H9 (cell line): ENCODE measurements around the gene STK32B. TPM values are rescaled to one million over a fixed set of nuclear protein-coding genes. Genes with fewer than 3 reads are reported as not detected.

Experiments used
- DNase-seq: peaks from one replicate; pipeline ENCODE4 v3.0.0-alpha.2; 2017
- H2AFZ ChIP-seq: one replicate; pipeline ENCODE4 v1.6.1; 2013; ENCODE audit warnings: mild to moderate bottlenecking, low read length, control low read depth, moderate library complexity
- H2AK5ac ChIP-seq: 2 replicates; pipeline ENCODE4 v1.6.1; 2013; ENCODE audit warnings: low read length, control low read depth, mixed read lengths; ENCODE audit not compliant: insufficient read length
- H2BK120ac ChIP-seq: one replicate; pipeline ENCODE4 v1.6.1; 2013; ENCODE audit warnings: low read depth, mild to moderate bottlenecking, low read length, control low read depth, inconsistent platforms; ENCODE audit not compliant: poor library complexity, severe bottlenecking
- H2BK12ac ChIP-seq: 2 replicates; pipeline ENCODE4 v1.6.1; 2013; ENCODE audit warnings: low read length, control low read depth, mixed read lengths, low read depth; ENCODE audit not compliant: insufficient read length
- H2BK15ac ChIP-seq: 2 replicates; pipeline ENCODE4 v1.6.1; 2013; ENCODE audit warnings: low read depth, low read length, control low read depth
- H2BK20ac ChIP-seq: one replicate; pipeline ENCODE4 v1.6.1; 2013; ENCODE audit warnings: low read depth, mild to moderate bottlenecking, low read length, control low read depth, inconsistent platforms; ENCODE audit not compliant: poor library complexity, severe bottlenecking
- H2BK5ac ChIP-seq: 2 replicates; pipeline ENCODE4 v1.6.1; 2013; ENCODE audit warnings: low read length, control low read depth, mixed read lengths; ENCODE audit not compliant: insufficient read length
- H3K14ac ChIP-seq: 2 replicates; pipeline ENCODE4 v1.6.1; 2013; ENCODE audit warnings: low read length, control low read depth; ENCODE audit not compliant: insufficient read depth
- H3K18ac ChIP-seq: 2 replicates; pipeline ENCODE4 v1.6.1; 2013; ENCODE audit warnings: low read depth, mild to moderate bottlenecking, mixed read lengths, low read length, control low read depth; ENCODE audit not compliant: insufficient read length
- H3K23ac ChIP-seq: 2 replicates; pipeline ENCODE4 v1.6.1; 2013; ENCODE audit warnings: low read length, control low read depth, mixed read lengths, low read depth; ENCODE audit not compliant: insufficient read length
- H3K23me2 ChIP-seq: 2 replicates; pipeline ENCODE4 v1.6.1; 2013; ENCODE audit warnings: low read depth, mild to moderate bottlenecking, mixed read lengths, low read length, control low read depth; ENCODE audit not compliant: insufficient read length, poor library complexity, severe bottlenecking
- H3K27ac ChIP-seq: 2 replicates; pipeline ENCODE4 v1.5.1; 2013; ENCODE audit warnings: low read length, control low read depth, mixed read lengths, low read depth; ENCODE audit not compliant: insufficient read length
- H3K27me3 ChIP-seq: 2 replicates; pipeline ENCODE4 v1.6.1; 2013; ENCODE audit warnings: low read length, control low read depth, inconsistent platforms; ENCODE audit not compliant: insufficient read depth
- H3K4ac ChIP-seq: 2 replicates; pipeline ENCODE4 v1.6.1; 2013; ENCODE audit warnings: low read depth, mild to moderate bottlenecking, control low read depth, inconsistent platforms, low read length, moderate library complexity
- H3K4me1 ChIP-seq: 2 replicates; pipeline ENCODE4 v1.6.1; 2013; ENCODE audit warnings: low read length, control low read depth, inconsistent platforms; ENCODE audit not compliant: insufficient read depth
- H3K4me2 ChIP-seq: 2 replicates; pipeline ENCODE4 v1.6.1; 2013; ENCODE audit warnings: low read length, control low read depth, mixed read lengths; ENCODE audit not compliant: insufficient read length, insufficient read depth
- H3K56ac ChIP-seq: 2 replicates; pipeline ENCODE4 v1.6.1; 2013; ENCODE audit warnings: low read depth, mild to moderate bottlenecking, mixed read lengths, low read length, control low read depth; ENCODE audit not compliant: insufficient read length
- H3K79me1 ChIP-seq: 2 replicates; pipeline ENCODE4 v1.6.1; 2013; ENCODE audit warnings: low read depth, mild to moderate bottlenecking, moderate library complexity, low read length, control low read depth, inconsistent platforms; ENCODE audit not compliant: insufficient read depth, poor library complexity, severe bottlenecking
- H3K79me2 ChIP-seq: 2 replicates; pipeline ENCODE4 v1.6.1; 2013; ENCODE audit warnings: low read length, control low read depth, inconsistent platforms; ENCODE audit not compliant: insufficient read depth
- H3K9ac ChIP-seq: 2 replicates; pipeline ENCODE4 v1.6.1; 2013; ENCODE audit warnings: low read length, control low read depth, mixed read lengths; ENCODE audit not compliant: insufficient read length; ENCODE audit errors: extremely low read depth
- H3K9me3 ChIP-seq: one replicate; pipeline ENCODE4 v1.6.1; 2013; ENCODE audit warnings: low read depth, low read length, inconsistent platforms; ENCODE audit not compliant: control insufficient read depth
- H3T11ph ChIP-seq: one replicate; pipeline ENCODE4 v1.6.1; 2013; ENCODE audit warnings: mild to moderate bottlenecking, low read length, control low read depth, inconsistent platforms
- H4K20me1 ChIP-seq: one replicate; pipeline ENCODE4 v1.6.1; 2013; ENCODE audit not compliant: control insufficient read depth, insufficient read length, insufficient read depth
- H4K5ac ChIP-seq: 2 replicates; pipeline ENCODE4 v1.6.1; 2013; ENCODE audit warnings: low read depth, mild to moderate bottlenecking, mixed read lengths, low read length, control low read depth; ENCODE audit not compliant: insufficient read length
- H4K8ac ChIP-seq: replicated peaks from 2 replicates; pipeline ENCODE4 v1.6.1; 2013; ENCODE audit warnings: low read length, control low read depth, mixed read lengths, low read depth; ENCODE audit not compliant: insufficient read length
- H4K91ac ChIP-seq: 2 replicates; pipeline ENCODE4 v1.6.1; 2013; ENCODE audit warnings: low read depth, mild to moderate bottlenecking, moderate library complexity, mixed read lengths, low read length, control low read depth; ENCODE audit not compliant: insufficient read length
- H3K27ac Mint-ChIP-seq, 3 experiments: 2 replicates in 2 of 3; 3 replicates in 1 of 3; pipeline ENCODE4 v1.8.0; 2020 to 2021; ENCODE audit warnings: mixed read lengths in 3 of 3, mild to moderate bottlenecking in 1 of 3, moderate library complexity in 1 of 3
- H3K27me3 Mint-ChIP-seq: 2 replicates; pipeline ENCODE4 v1.8.0; 2021; ENCODE audit warnings: low read depth, mild to moderate bottlenecking, moderate library complexity, mixed read lengths
- H3K36me3 Mint-ChIP-seq, 3 experiments: 2 replicates in 2 of 3; 3 replicates in 1 of 3; pipeline ENCODE4 v1.8.0; 2020 to 2021; ENCODE audit warnings: low read depth in 3 of 3, mixed read lengths in 3 of 3; ENCODE audit not compliant: insufficient read depth in 1 of 3
- H3K4me1 Mint-ChIP-seq, 2 experiments: 2 replicates each; pipeline ENCODE4 v1.8.0; 2020; ENCODE audit warnings: mixed read lengths in 2 of 2
- H3K4me3 Mint-ChIP-seq, 2 experiments: 2 replicates in 1 of 2; 3 replicates in 1 of 2; pipeline ENCODE4 v1.8.0; 2020 to 2021; ENCODE audit warnings: mild to moderate bottlenecking in 2 of 2, mixed read lengths in 2 of 2, moderate library complexity in 1 of 2
- H3K9me3 Mint-ChIP-seq, 2 experiments: 2 replicates in 1 of 2; 3 replicates in 1 of 2; pipeline ENCODE4 v1.8.0; 2020; ENCODE audit warnings: mild to moderate bottlenecking in 2 of 2, mixed read lengths in 2 of 2, moderate library complexity in 1 of 2
- CTCF ChIP-seq: fragments of 200-600 bp; sonication (generic); conservative IDR thresholded peaks from 3 replicates; pipeline ENCODE4 v1.8.0; 2021; ENCODE audit warnings: antibody characterized with exemption, mild to moderate bottlenecking
- WGBS: extraction: QIAGEN DNeasy Blood & Tissue Kit; methylation state at CpG from one replicate; pipeline ENCODE4 v1.1.7; 2013; ENCODE audit warnings: missing lambda C conversion rate, low lambda C conversion rate, mixed read lengths; ENCODE audit not compliant: insufficient read length; ENCODE audit errors: extremely low coverage; 5-methylcytosine and 5-hydroxymethylcytosine counted together
- total RNA-seq: library from RNA; stranded (reverse); gene quantifications from 2 replicates; pipeline ENCODE4 v1.2.1, GENCODE V29; 2021

The STK32B gene
- total RNA-seq, 1 experiment from 2014 or later: 1.0 TPM

- Histone ChIP-seq H2BK5ac (no peak overlapping the region), H4K8ac (no peak overlapping the region), H4K91ac (no peak overlapping the region), H3K4me2 (no peak overlapping the region), H3K18ac (no peak overlapping the region), H3K9ac (no peak overlapping the region), H3K14ac (no peak overlapping the region), H3K79me1 (no peaks in the 10 kb centered on the region), H2BK120ac (no peak overlapping the region), H3K27me3 (no peaks in the 10 kb centered on the region), H3K56ac (no peak overlapping the region), H3K9me3 (no peaks in the 10 kb centered on the region), H2BK20ac (no peak overlapping the region), H4K20me1 (no peaks in the 10 kb centered on the region), H2AK5ac (no peak overlapping the region), H2BK15ac (no peak overlapping the region), H3T11ph (no peak overlapping the region), H2AFZ (no peak overlapping the region), H2BK12ac (no peak overlapping the region), H3K23ac (no peak overlapping the region), H4K5ac (no peak overlapping the region), H3K23me2 (no peaks in the 10 kb centered on the region), H3K4ac (no peak overlapping the region), H3K4me1 (no peaks in the 10 kb centered on the region), H3K27ac (no peak overlapping the region), H3K79me2 (no peaks in the 10 kb centered on the region)
- DNase-seq: no peak
- no peak overlapping the region for H3K27ac Mint-ChIP-seq
- no CpG with 5 or more reads among the region's 4 CpGs for WGBS
- no peaks in the 10 kb centered on the region; a peak in 2 of 7 replicates for H3K36me3 Mint-ChIP-seq
- H3K4me1 Mint-ChIP-seq: peaks cover 27 to 29% of the 10 kb centered on the region in 2 experiments
- H3K27me3 Mint-ChIP-seq: peaks cover 3% of the 10 kb centered on the region; the same call in 1 of the 2 replicates
- H3K9me3 Mint-ChIP-seq: no peaks in the 10 kb centered on the region
- no peak overlapping the region for H3K4me3 Mint-ChIP-seq
- TF ChIP-seq CTCF: no peak
These were observed 161.9 kb downstream of the STK32B start for GRCh38 chr4:5213087-5213595.
